Measurements from ENCODE around the gene SERPINB8.
"Not testable (repeated sequence)": the region's sequence is repeated elsewhere in the genome, so short reads cannot be mapped to it uniquely, and the experiment has no call there.

Gene SERPINB8, protein sequence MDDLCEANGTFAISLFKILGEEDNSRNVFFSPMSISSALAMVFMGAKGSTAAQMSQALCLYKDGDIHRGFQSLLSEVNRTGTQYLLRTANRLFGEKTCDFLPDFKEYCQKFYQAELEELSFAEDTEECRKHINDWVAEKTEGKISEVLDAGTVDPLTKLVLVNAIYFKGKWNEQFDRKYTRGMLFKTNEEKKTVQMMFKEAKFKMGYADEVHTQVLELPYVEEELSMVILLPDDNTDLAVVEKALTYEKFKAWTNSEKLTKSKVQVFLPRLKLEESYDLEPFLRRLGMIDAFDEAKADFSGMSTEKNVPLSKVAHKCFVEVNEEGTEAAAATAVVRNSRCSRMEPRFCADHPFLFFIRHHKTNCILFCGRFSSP

DNA sequence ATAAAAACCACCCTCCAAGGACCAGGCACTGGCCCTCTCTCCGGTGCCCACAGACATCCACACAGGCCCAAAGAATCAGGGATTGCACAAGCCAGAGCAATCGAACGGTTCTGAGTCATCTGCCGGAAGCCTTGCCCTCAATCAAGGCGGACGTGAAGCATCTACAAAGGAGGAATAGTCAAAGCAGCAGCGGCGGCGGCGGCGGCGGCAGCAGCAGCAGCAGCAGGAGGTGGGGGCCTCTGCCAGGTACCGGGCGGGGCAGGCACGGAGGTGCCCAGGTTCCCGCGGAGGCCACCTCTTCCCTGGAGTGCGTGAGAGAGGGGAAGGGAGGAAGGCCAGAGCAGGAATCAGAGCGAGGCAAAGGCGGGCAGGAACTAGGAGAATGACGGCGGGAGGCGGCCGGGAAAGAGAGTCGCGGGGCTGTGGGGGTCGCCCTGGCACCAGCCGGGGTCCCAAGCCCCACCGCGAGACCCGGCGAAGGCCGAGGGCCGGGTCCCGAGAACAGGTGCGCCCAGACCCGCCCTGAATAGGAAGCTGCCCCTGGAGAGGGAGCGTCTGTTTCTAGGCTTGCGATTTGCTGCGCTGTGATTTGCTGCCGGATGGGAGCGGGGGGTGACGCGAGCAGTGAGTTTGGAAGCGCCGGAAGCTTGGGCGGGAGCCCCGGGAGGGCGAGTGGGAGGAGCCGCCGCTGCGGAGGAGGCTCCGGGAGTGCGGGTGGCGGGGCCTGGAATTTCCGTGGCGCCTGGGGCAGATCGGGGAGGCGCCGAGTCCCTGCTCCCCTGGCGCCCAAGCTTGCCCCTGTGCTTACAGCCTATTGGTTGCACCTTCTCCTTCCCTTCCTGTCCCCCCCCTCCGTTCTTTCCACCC lies at the start of gene SERPINB8:
Gene SERPINB8, plus strand, starts transcription at position 140 of the 867 bp plus-strand sequence. CDS start 8,228 bp downstream, outside the sequence.
- DNase-seq: peak; percentile 97

DNA sequence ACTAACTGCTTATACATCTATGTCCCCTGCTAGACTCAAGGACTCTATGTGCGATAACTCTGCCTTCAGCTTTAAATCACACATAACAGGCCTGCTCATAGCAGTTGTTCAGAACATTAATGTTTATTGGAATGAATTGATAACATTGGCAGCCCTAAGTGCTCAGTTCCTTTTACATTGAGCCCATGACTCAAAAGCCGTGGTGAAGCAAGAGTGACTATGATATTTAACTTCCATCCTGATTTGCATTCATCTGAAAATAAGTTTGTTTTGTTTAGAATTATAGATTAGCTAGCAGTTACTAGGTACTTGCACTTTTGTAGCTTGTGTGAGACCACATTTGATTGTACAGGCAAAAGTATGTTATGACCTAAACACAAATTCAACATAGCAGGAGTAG lies 47.8 kb upstream of the SERPINB8 start:
- DNase-seq: no peak

DNA sequence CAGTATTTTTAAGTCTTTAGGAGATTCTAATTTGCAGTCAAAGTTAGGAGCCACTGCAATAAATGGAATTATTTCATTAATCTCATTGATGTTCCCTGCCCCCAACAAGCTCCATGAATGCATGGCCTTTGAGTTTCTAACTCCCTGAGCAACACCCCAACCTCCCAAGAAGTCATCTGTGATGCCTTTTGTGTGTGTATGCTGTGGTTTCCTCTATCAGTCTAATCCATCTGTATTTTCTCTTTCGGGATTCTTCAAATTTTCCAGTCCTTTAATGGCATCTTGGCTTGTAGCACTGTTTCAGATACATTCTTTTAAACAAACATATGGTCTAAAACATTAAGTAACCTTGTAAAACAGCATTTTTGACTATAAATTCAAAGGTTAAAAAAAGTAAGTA lies 45.3 kb upstream of the SERPINB8 start:
- no peak for DNase-seq

DNA sequence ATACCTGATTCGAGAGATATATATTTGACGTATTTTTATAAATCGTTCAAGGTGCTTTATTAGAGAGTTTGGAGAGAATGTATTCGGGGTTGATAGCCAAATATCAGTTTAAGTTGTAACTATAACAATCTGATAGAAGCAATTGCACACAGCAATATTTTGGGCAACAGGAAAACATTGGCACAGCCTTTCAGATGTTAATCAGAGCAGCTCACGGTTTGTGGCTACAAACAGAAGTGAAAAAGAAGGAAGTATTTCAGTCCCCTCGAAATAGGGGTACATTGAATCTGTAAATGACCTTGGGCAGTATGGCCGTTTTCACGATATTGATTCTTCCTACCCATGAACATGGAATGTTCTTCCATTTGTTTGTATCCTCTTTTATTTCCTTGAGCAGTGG lies 41.5 kb upstream of the SERPINB8 start:
- DNase-seq: no peak

DNA sequence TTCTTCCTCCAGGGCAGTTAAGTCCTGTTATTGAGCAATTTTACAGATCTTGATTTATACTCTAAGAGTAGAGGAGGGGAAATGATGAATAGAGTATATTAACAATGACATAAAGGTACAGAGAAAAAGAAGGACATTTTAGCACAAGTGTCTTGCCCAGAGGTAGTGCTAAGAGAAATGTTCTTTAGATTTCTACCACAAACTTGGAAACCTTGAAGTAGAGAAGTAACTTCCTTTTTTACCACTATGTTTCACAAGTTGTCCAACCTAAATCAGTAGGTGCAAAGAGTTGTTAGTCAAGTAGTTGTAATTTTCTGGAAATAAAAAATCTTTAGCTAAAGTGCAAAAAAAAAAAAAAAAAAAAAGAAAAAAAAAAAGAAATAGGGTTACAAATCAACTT lies 40.5 kb upstream of the SERPINB8 start:
- DNase-seq: not testable (repeated sequence)

DNA sequence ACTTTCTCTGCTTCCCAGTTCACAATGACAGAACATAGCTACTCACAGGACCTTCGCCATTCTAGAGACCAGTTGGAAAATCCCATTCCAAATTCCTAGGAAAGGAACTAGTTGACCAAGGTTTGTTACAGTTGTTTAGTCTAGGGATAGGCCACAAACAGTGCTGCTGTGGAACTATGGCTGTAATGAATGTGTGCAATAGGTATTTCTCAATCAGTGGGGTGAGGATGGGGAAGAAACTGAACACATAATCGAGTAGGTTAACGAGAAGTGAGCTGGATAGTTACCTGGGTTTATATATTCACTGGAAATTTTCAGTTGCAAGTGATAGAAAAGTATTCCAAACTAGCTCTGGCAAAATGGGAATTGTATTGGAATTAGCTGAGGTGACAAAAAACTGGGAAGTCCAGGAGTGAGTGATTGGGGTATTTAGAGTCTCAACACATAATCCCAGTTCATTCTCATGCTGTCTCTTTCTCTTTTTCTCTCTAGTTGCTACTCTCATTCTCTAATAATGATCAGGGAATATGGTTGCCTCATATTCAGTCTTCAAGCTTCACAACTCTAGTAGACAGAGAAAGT lies 39.0 kb upstream of the SERPINB8 start:
- no peak for DNase-seq

DNA sequence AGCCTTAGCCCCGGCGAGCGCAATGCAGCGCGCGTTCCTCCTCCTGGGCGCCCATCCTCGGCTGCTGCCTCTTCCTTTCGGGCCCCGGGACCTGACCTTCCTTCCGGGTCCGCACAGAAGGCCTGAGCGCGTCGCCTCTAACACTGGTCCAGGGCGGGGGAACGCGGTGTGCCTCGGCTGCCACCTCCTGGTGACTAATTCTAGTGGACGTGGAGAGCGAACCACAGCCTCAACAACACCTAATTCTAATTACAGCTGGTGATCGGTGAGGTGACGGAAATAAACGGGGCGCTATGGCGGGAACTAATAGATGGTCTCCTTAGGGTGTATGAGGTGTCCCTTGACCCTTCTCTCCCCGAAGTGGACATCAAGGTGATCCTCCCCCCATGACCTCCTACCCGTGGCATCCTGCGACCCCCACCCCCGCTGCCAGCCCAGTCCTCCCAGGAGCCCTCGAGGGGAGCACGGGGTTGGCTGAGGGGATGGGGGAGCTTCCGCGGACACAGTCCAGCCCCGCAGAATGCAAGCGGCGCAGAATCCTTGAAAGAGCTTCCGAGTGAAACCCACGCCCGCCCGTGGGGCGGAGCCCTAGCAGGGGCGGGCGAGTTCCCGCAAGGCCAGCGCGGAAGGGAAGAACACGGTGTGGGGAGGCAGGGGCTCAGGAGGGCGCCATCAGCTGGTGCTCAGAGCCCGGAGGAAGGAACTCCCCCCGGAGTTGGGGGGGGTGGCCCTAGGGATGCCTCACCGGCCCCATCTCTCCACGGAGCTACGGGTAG lies 33.5 kb upstream of the SERPINB8 start:
- DNase-seq: peak; percentile 79

DNA sequence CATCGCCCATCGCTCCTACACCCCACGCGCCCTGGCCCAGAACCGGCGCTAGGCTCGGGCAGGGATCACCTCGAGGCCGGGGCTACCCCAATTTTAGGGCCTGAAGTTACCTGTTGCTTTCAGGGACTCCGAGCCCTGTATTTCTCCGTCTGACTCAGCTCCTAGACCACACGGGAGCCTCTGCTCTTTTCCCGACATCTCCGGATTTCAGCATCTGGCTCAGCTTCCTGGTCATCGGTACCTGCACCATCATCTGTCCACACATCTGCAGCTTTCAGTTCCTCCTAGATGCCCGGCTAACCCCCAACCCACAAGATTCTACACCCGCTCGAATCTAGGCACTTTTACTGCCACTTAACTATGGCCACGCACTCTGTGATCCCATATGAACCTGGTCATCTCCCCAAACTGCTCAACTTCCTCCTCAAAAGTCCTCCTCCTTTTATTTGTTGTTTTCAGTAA lies 32.9 kb upstream of the SERPINB8 start:
- DNase-seq: no peak

DNA sequence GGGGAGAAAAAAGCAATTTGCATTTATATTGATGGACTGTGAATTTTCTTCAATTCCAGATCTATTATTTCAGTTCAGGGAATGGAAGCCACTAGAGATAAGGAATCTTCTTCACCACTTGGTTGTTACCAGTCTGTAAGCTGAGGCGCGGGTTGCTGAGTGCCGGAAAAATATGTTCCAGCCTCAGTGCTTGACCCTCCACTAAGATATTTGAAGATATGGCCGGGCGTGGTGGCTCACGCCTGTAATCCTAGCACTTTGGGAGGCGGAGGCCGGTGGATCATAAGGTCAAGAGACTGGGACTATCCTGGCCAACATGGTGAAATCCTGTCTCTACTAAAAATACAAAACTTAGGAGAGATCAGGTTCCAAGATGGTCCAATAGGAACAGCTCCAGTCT lies 29.9 kb upstream of the SERPINB8 start:
- no peak for DNase-seq

DNA sequence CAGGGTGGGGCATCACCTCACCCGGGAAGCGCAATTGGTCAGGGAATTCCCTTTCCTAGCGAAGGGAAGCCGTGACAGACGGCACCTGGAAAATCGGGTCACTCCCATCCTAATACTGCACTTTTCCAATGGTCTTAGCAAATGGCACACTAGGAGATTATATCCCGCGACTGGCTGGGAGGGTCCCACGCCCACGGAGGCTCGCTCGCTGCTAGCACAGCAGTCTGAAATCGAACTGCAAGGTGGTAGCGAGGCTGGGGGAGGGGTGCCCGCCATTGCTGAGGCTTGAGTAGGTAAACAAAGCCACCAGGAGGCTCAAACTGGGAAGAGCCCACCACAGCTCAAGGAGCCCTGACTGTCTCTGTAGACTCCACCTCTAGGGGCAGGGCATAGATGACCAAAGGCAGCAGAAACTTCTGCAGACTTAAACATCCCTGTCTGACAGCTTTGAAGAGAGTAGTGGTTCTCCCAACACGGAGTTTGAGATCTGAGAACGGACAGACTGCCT lies 29.3 kb upstream of the SERPINB8 start:
- not testable (repeated sequence) for DNase-seq

DNA sequence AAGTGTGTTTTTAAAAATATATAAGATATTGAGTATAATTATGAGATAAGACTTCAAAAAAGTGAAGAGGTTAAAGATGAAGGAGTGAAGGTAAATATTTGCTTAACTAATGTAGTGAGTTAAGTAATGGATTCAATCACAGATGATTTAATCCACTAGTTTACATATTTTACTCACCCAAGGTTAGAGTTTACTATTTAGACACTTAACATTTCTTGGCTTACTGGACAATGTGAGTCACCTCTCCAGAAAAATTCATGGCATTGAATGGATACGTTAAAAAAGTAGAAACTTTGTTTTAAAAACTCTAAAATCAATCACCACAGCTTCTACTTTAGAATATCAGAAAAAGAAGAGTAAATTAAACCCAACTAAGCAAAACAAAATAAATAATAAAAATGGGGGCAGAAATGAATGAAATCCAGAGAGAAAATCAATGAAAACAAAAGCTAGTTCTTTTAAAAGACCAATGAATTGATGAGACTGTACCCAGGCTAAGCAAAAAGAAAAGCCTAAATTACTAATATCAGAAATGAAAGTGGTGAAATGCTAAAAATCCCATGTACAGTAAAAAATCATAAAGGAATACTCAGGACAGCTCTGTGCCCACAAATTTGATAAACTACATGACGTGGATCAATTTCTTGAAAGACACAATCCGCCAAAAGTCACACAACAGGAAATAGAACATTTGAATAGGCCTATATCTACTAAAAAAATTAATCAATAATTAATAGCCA lies 22.7 kb upstream of the SERPINB8 start:
- no peak for DNase-seq

DNA sequence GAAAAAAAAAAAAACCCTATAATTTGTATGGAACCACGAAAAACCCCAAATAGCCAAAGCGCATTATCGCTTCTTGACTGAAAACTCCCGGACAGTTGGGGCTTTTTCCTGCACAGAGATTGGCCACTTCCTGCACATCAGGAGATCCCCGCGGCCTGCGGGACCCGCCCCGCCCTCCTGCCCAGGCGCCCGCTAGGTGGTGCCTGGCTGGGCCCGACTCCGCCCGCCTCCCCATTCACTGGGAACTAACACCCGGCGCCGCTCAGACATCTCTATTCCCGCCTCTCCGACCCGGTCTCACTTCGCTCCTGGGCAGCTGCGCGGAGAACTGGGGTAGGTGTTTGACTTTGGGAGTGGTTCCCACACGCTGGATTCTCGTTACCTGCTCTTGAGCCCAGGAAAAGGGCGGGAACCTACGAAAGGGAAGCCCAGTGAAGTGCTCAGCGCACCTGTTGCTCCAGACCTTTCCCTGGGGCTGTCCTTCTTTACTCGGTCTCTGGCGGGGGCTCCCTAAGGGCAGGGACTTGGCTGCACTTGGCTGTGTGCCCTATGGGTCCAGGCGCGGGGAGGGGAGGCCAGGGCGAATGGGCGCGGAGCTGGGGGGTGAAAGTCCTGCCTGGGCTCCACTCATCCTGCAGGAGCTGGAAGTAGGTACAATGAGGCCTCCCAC lies 20.7 kb upstream of the SERPINB8 start, which contains the start of gene HMSD:
Gene HMSD, plus strand, starts transcription at position 234 of the 670 bp plus-strand sequence. CDS start 4,155 bp downstream, outside the sequence.
- peak; percentile 90 for DNase-seq

DNA sequence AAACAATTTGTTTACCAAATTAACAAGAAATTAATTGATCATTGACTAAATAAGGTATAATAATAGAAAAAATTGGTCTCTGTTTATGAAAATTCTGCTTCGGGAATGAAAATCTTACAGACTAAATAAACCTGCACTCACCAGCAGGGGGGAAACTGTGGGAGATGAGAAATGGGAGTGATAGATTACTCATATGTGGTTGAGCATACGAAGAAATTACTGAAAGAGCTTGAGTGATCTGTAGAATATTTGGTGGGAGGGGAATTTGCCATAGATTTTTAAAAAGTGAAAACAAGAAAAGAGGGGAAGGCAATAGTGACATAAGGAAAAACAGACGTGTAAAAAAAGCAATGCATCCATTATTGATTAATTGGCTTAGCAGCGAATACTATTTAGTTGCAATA lies 18.6 kb upstream of the SERPINB8 start:
- no peak for DNase-seq

DNA sequence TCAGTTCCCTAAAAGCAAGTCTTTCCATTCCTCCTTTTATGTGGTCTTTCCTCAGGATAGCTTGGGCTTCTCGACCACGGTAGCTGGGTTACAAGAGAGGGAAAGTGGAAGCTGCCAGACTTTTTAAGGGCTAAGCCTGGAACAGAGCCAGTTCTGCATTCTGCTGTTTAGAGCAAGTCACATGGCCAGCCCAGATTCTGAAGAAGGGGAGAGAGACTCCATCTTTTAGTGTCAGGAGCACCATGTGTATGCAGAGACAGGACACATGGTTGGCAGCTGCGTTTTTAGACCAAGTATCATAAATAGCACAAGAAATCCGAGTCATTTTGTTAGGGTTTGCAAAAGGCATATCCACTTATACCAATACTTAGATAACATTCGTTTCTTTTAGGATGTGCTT lies 16.1 kb upstream of the SERPINB8 start:
- DNase-seq: peak; percentile 34

DNA sequence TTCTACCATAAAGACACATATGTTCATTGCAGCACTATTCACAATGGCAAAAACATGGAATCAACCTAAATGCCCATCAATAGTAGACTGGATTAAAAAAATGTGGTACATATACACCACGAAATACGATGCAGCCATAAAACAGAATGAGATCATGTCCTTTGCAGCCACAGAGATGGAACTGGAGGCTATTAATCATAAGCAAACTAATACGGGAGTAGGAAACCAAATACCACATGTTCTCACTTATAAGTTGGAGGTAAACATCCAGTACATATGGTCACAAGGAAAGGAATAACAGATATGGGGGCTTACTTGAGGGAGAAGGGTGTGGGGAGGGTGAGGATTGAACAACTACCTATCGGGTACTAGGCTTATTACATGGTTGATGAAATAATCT lies 13.1 kb upstream of the SERPINB8 start:
- DNase-seq: no peak

DNA sequence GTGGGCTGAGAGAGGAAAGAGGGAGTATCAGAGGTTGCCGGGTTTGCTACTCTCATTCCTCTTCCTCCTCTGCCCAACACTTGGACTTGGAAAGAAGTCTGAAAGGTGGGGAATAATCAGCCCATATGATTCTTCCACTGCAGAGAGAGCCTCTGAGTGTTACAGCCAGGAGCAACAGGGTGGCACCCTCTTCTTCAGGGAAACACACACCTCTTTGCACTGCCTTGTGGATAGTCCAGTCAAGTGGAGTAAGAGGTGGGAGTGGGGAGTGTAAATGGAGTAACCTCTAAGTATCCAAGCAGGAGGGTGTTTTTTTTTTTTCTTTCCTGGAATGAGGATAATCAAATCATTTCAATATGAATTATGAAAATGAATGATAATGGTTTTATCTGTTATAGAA lies 9.0 kb upstream of the SERPINB8 start:
- DNase-seq: no peak

DNA sequence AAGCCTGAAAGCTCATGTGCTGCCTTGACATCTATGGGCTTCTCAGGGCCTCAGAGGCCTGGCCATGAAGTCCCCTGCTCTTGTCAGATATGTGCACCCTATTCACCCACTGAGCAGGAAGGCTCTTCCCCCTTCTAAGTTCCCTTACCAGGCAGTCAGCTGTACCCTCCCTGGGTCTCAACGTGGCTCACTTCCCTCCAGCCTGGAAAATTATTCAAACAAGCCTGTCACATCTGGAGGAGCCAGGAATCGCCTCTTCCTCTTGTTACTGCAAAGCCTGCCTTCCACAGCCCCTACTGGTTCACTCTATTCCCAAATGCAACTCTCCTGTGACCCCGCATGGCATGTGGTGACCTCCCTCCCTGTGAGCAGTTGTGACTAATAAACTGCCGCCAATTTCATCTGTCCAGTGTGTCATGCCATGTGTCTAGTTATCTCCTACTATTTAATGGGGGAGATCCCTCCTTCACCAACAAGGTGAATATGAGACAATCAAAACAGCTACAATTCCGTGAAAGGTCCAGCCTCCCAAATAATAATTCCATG lies 8.4 kb upstream of the SERPINB8 start:
- no peak for DNase-seq

DNA sequence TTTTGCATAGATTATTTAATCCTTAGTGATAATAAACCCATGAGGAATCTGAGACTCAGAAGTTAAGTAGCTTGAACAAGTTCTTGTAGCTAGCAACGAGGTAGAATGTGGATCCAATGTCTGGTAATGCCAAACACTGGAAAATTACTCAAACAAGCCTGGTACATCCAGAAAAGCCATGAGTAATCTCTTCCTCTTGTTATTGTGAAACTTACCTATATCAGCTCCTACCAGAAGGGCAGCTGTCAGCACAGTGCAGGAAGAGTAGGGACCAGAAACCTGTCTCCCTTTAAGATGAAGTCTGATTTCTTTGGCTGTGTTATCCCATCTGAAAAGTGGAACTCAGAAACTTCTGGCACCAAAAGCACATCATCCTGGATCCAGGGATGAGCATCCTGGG lies 7.7 kb upstream of the SERPINB8 start:
- DNase-seq: no peak

DNA sequence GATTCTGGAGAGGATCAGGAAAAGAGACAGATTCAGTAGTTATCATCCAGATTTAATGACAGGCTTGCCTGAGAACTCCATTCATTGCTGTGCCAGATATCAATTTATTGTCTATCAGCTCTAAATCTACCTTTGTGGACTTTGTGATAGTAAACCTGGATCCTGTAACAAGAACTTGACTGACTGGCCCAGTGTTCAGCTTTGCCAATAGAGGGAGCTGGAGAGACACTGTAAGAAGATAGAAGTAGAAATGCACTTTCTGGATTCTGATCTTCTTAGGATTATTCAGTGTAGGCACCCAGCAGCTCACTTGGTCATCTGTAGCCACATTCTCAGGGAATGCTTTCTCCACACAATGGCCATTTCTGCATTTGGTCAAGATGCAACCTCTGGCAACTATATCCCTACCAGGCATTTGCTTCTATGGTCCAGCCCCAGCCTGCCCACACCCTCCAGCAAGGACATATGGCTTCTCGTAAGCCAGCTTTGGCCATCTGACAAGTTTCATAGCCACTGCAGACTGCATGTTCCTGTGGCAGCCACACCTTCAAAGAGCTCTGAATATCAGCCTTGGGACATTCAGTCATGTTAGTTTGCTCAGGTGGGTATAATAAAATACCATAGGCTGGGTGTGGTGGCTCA lies 6.1 kb upstream of the SERPINB8 start:
- peak; percentile 22 for DNase-seq

DNA sequence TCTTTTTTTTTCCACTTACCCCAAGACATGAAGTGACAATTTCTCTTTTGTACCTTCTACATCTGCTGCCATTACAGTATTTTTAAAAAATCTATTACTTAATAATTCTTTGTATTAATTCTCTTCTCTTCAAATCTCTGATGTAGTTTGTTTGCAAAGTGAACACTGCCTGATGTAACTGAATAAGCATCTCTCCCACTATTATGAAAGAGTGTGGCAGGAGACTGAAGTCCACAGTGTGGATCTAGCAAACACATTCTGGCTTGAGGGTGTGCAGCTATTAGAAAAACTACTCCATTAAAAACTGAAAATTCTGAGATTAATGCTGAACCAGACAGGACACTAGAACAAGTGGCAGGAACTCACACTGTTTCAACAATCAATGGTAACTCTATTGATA lies 5.0 kb upstream of the SERPINB8 start:
- DNase-seq: no peak

All from NCI-H345 (cell line).